AG09309 (cell line): ENCODE results near the gene CCR6.

Source experiments
- DNase-seq: peaks from one replicate; pipeline ENCODE4 v3.0.0-alpha.2; 2010; ENCODE audit warnings: low read depth
- H3K4me3 ChIP-seq: 2 replicates; pipeline ENCODE4 v1.5.1; 2011; ENCODE audit warnings: mild to moderate bottlenecking, low read depth, low read length, moderate library complexity; ENCODE audit not compliant: control insufficient read depth
- TF ChIP-seq, protein P1 (sequence below): IDR thresholded peaks from 2 replicates; pipeline ENCODE4 v1.5.1; 2011; ENCODE audit warnings: mild to moderate bottlenecking, low read depth, low read length, inconsistent platforms; ENCODE audit not compliant: insufficient read depth, control insufficient read depth; ENCODE audit errors: missing control alignments

Gene CCR6

DNA sequence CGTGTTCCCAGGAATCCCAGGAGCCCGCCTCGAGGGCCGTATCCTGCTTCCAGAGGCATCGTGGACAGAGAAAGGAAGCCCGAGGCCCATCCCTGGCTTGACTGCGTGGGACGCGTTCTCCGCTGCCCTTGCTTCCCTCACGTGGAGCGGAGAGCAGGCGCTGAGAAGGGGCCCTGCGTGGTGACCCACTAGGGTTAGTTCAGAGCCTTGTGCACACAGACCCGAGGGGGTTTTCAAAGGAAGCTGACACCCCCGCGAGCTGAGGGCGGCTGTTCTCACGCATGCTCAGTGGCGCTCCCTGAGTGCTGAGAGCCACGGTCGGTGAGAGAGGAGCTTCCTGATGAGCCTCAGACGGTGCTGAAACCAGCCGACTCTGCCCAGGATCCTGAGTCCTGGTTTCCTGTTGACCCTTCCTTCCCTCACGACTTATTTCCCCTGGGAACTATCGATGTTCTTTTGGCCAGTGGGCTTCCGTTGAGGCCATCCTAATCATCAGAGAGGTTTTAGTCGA, 28.9 kb upstream of the CCR6 start:
- no peak overlapping the region for H3K4me3 ChIP-seq
- no peak for DNase-seq
- TF ChIP-seq, protein P1, sequence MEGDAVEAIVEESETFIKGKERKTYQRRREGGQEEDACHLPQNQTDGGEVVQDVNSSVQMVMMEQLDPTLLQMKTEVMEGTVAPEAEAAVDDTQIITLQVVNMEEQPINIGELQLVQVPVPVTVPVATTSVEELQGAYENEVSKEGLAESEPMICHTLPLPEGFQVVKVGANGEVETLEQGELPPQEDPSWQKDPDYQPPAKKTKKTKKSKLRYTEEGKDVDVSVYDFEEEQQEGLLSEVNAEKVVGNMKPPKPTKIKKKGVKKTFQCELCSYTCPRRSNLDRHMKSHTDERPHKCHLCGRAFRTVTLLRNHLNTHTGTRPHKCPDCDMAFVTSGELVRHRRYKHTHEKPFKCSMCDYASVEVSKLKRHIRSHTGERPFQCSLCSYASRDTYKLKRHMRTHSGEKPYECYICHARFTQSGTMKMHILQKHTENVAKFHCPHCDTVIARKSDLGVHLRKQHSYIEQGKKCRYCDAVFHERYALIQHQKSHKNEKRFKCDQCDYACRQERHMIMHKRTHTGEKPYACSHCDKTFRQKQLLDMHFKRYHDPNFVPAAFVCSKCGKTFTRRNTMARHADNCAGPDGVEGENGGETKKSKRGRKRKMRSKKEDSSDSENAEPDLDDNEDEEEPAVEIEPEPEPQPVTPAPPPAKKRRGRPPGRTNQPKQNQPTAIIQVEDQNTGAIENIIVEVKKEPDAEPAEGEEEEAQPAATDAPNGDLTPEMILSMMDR: no peak

DNA sequence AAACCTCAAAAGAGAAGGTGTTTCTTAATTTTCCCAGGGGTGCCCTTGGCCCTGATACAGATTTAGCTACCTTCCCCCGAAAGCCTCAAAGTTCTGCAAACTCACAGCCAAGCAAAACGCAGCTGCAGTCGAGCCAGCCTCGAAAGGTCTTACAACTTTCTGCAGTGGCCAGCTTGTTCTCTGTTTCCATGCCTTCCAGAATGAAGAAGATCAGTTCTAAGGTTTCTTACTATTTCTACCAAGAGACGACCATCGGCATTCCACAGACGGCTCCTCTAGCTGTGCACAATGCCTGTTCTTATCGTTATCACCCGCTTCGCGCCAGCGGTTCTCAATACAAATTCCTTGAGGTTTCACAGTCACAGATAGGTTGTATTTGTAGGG, 28.5 kb upstream of the CCR6 start:
- H3K4me3 ChIP-seq: no peak overlapping the region
- no peak for DNase-seq

DNA sequence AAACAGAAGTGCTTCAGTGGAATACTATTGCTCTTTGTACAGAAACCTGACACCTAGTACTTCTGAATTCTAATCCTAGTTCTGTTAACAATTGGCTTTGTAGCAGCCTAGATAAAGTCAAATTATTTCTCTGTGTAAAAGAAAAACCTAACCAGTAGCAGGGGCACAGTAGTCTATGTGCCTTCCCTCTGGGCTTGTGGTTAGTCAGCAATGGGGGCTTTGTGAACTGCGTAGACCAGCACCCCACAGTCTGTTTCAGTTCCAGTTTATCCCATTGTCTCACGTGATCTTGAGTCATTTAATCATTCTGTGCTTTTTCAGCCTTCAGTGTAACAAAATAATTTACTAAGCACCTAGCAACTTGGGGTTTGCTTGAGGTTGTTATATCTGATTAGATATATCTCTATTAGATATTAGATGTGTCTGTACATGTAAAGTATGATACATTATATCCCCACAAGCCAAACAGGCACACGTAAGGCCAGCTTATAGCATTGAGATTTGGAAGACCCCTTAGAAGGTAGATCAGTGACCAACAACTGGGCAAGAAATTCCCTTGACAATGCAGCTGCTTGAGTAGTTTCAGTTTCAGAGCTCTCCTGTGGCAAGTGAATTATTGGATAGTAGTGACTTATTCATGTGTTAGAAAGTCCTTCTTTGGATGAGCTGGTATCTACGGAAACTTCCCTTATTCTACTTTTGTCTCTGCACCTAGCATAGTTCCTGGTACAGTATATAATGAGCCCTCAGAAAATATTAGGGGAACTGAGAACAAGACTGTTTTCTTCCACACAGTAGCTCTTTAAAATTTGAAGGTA, 27.9 kb upstream of the CCR6 start:
- TF ChIP-seq, protein P1: no peak
- DNase-seq: no peak
- no peak overlapping the region for H3K4me3 ChIP-seq

More for the DNA sequence above, 28.5 kb upstream of the CCR6 start:
- TF ChIP-seq, protein P1: no peak

DNA sequence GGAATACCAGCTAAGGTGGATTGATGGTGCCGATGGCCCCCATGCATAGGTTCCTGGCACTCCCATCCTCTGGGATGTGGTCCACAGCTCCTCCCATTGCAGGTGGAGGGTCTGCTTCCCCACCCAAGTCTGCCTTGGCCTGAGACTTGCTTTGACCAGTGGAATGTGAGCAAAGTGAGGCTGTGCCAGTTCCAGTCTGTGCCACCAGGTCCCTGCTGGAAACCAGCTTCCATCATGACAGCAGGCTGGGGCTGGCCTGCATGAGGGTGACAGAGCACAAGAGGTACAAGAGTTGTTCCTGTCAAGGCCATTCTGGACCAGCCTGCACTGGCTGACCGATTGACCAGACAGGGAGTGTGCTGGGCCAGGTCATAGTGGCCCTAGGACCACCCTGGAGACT, 27.0 kb upstream of the CCR6 start:
- DNase-seq: no peak
- H3K4me3 ChIP-seq: no peak overlapping the region
- TF ChIP-seq, protein P1: no peak

GRCh38 chr6:167096991-167097390, 25.9 kb upstream of the CCR6 start:
- DNase-seq: no peak
- TF ChIP-seq, protein P1: no peak
- H3K4me3 ChIP-seq: no peak overlapping the region

GRCh38 chr6:167097770-167098169, 25.1 kb upstream of the CCR6 start:
- TF ChIP-seq, protein P1: no peak
- no peak for DNase-seq
- H3K4me3 ChIP-seq: no peak overlapping the region
